AG10803 (cell line): ENCODE measurements around the gene TEDC2.
"Not testable (repeated sequence)": the region's sequence is repeated elsewhere in the genome, so short reads cannot be mapped to it uniquely, and the experiment has no call there.

Experiments used
- DNase-seq: peaks from one replicate; pipeline ENCODE4 v3.0.0; 2010; ENCODE audit warnings: low read depth
- H3K4me3 ChIP-seq: 2 replicates; pipeline ENCODE4 v1.5.1; 2011; ENCODE audit warnings: mild to moderate bottlenecking, low read length, control low read depth
- TF ChIP-seq, protein P1 (sequence below): conservative IDR thresholded peaks from 2 replicates; pipeline ENCODE4 v1.5.1; 2011; ENCODE audit warnings: mild to moderate bottlenecking, low read length, control low read depth, inconsistent platforms

TEDC2 gene

DNA sequence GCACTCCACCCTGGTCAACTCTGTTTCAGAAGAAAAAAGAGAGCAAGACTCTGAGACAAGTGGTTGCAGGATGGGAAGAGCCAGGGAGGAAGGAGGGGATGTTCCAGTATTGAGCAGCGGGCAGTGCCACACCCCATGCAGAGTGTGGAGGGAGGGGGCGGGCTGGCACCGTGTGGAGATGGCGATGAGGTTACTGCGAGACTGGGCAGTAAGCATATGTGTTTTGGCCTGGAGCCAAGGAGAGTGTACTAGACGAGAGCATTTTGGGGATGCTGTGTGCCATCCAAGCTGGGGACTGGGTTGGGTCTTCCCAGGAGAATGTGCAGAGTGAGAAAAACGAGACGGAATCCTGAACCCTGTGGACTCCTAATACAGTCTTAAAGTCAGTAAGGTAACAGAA lies 18.4 kb downstream of the TEDC2 start:
- no peak for DNase-seq
- TF ChIP-seq, protein P1, sequence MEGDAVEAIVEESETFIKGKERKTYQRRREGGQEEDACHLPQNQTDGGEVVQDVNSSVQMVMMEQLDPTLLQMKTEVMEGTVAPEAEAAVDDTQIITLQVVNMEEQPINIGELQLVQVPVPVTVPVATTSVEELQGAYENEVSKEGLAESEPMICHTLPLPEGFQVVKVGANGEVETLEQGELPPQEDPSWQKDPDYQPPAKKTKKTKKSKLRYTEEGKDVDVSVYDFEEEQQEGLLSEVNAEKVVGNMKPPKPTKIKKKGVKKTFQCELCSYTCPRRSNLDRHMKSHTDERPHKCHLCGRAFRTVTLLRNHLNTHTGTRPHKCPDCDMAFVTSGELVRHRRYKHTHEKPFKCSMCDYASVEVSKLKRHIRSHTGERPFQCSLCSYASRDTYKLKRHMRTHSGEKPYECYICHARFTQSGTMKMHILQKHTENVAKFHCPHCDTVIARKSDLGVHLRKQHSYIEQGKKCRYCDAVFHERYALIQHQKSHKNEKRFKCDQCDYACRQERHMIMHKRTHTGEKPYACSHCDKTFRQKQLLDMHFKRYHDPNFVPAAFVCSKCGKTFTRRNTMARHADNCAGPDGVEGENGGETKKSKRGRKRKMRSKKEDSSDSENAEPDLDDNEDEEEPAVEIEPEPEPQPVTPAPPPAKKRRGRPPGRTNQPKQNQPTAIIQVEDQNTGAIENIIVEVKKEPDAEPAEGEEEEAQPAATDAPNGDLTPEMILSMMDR: no peak

DNA sequence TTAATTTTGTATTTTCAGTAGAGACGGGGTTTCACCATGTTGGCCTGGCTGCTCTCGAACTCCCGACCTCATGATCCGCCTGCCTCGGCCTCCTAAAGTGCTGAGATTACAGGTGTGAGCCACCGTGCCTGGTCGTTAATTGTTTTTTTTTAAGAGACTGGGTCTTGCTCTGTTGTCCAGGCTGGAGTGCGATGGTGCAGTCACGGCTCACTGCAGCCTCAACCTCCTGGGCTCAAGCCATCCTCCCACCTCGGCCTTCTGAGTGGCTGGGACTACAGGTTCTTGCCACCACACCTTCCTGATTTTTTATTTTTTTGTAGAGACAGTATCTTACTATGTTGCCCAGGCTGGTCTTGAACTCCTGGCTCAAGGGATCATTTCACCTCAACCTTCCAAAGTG lies 20.1 kb downstream of the TEDC2 start:
- H3K4me3 ChIP-seq, DNase-seq: not testable (repeated sequence)

More for the DNA sequence above, 18.4 kb downstream of the TEDC2 start:
- H3K4me3 ChIP-seq: no peak overlapping the region

DNA sequence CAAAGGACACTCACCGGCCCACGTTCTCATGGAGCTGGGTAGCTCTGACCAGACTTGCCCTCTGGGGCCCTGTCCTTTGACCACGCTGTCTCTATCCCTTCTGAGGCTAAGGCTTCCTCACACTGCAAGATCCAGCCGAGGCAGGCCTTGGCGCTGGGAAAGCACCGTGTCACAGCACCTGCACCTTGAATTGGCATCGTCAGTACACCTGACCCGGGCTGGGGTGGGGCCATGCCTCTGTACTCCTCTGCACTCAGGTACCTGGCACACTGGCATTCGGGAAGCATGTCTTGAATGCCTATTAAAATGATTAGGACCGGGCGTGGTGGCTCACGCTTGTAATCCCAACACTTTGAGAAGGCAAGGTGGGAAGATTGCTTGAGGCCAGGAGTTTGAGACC lies 21.0 kb downstream of the TEDC2 start:
- TF ChIP-seq, protein P1: no peak
- no peak for DNase-seq
- no peak overlapping the region for H3K4me3 ChIP-seq

DNA sequence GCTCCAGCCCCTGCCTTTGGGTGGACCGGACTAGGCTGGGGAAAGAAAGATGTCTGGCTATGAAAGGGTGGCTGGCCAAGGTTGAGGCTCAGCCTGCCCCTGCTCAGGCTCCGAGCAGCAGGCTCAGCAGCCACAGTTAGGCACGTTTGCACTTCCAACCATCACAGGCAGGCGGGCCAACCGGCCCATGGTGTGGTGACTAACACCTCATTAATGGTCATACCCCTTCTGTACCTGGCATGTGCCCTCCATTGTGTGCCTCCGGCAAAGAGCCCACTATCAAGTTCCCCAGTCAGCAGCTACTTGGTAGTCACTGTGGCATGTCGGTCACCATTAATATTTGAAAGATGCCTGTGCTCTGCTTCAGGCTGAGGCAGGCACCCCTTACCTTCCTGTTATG lies 21.8 kb downstream of the TEDC2 start:
- no peak for DNase-seq
- TF ChIP-seq, protein P1: no peak
- no peak overlapping the region for H3K4me3 ChIP-seq

DNA sequence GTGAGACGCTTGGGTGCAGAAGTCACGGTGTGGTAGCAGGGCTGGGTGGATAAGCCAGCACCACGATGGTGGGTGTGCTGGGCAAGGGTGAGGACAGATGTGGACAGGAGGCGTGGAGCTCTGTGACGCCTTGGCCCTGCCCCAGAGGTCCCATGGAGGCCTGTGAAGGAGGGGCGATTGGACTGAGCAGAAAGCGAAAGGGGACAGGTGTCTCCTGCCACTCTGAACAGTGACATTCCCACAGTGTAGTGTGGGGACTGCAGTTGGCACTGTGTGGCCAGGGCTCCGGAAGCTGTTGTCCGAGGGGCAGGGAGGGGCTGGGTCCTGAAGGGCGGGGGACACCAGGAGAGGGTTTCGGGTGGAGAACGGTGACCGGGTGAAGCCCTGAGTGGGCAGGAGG lies 22.3 kb downstream of the TEDC2 start:
- no peak for DNase-seq
- peak overlapping the region; percentile 41 for H3K4me3 ChIP-seq
- TF ChIP-seq, protein P1: no peak

DNA sequence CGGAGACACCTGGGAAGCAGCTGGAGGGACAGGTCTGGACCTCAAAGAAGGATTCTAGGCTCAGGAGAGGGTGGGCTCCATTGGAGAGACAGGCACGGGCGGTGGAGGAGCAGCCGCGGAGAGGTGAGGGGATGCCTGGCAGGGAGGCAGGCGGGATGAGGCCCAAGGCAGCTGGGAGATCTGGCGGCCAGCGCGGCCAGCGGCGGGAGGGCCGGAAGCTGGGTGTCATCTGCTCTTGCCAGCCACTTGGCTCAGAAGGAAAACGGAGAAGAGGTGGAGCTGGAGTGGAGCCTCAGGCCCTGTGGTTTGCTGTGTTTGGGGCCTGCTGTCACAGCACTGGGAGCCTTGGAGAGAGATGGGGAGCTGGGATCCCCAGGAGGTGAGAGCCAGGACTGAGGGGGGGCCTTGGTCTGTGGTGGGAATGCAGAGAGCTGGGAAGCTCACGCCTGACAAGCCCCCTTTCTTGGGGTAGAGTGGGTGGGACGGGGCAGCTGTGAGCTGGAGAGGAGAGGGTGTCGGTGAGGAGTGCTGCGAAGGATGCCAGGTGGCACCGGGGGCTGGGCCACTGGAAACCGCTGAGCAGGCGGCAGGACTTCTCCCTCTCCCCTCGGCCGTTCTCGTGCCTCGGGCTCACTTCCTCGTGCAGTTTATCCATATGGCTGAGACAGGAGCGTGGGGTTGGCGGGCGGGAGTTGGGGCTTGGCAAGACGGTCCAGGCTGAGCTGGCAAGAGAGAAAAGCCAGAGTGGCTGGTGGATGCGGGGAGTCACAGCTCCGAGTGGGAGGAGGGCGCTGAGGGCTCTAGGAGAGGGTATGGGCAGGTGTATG lies 23.0 kb downstream of the TEDC2 start:
- peak; percentile 82 for DNase-seq
- H3K4me3 ChIP-seq: peak overlapping the region; percentile 59
- TF ChIP-seq, protein P1: no peak

DNA sequence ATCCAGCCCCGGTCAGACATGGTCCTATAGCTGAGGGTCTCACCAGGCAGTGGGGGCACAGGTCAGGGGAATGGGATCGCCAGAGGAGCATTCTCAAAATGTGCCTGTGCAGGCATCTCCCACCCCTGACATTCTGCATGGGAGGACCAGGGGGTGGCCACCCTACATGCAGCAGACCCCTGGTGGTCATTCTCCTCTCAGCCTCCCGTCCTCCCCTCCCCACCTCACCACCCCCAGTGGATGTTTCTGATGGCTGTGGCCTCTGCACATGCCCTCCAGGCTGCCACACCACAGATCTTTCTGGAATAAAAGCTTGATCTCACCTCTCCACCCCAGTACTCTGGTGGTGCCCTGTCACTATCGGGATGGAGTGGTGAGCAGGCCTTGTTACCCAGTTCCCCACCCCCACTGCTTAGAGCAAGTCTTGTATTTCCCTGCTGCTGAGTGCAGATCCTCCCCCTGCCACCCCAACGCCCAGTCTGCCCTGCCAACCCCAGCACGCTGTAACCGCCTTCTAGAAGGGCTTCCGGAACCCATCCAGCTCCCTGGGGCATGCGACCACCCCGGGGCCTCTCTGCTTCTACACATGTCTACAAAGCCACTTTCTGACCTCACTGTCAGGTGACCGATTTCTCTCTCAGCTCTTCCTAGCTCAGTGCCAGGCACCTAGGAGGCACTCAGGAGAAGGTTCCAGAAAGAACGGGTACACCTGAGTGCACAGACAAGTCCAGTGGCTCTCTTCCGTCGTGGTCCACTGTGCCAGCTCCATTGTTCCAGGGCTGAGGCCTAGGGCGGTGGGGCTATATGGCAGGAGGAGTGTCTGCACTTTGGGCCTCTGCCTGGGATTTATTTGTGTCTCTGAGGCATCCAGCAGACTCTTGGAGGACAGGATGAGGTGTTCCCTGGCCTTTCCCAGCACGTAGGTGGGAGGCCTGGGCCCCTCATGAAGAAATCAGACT lies 24.3 kb downstream of the TEDC2 start:
- peak overlapping the region; percentile 59; the same call in 1 of the 2 replicates for H3K4me3 ChIP-seq
- DNase-seq: no peak
- TF ChIP-seq, protein P1: no peak
